HEK293 (cell line): Measurements from ENCODE around the gene WDTC1.

Experiments used
- CTCF ChIA-PET: fragments of 350-600 bp; formaldehyde crosslinking; extraction: SDS; loops from one replicate; lab custom pipeline; 2021; ENCODE audit warnings: antibody characterized with exemption; lab: Yijun Ruan, JAX
- POLR2A ChIA-PET: fragments of 300-600 bp; formaldehyde crosslinking; extraction: SDS; loops from one replicate; lab custom pipeline; 2020; ENCODE audit warnings: antibody characterized with exemption, inconsistent platforms; lab: Yijun Ruan, JAX
- H3K27ac ChIP-seq: fragments of 200-500 bp; sonication (Bioruptor generic); 2 replicates; pipeline ENCODE4 v1.5.1; 2014; ENCODE audit warnings: low read depth, low read length, control low read depth, inconsistent platforms; ENCODE audit errors: extremely low read depth
- H3K36me3 ChIP-seq, 2 experiments: fragments of 200-500 bp in 1 of 2; sonication (Bioruptor generic) in 1 of 2; 1 replicate in 1 of 2; 2 replicates in 1 of 2; pipeline ENCODE4 v1.5.1; 2014 to 2017; ENCODE audit warnings: inconsistent platforms in 2 of 2, low read length in 2 of 2; ENCODE audit not compliant: control insufficient read depth in 2 of 2, insufficient read depth in 1 of 2
- H3K4me1 ChIP-seq: fragments of 200-500 bp; sonication (Bioruptor generic); 2 replicates; pipeline ENCODE4 v1.5.1; 2014; ENCODE audit warnings: mild to moderate bottlenecking, low read length, inconsistent platforms; ENCODE audit not compliant: control insufficient read depth, insufficient read depth
- H3K4me3 ChIP-seq: 2 replicates; pipeline ENCODE4 v1.5.1; 2011; ENCODE audit warnings: low read depth, mild to moderate bottlenecking, control low read depth, low read length, moderate library complexity
- H3K9me3 ChIP-seq: fragments of 200-500 bp; sonication (Bioruptor generic); 2 replicates; pipeline ENCODE4 v1.5.1; 2014; ENCODE audit warnings: low read depth, low read length, inconsistent platforms; ENCODE audit not compliant: control insufficient read depth, insufficient read depth
- EGR2 ChIP-seq: fragments of 450-650 bp; formaldehyde crosslinking; IDR thresholded peaks from 2 replicates; pipeline ENCODE4 v1.5.1; 2016; ENCODE audit warnings: low read depth, missing biosample characterization, missing genetic modification characterization
- IKZF3 ChIP-seq: fragments of 450-650 bp; IDR thresholded peaks from 2 replicates; pipeline ENCODE4 v1.5.0; 2018; ENCODE audit warnings: missing biosample characterization, mild to moderate bottlenecking, missing genetic modification characterization, moderate library complexity
- KLF8 ChIP-seq: fragments of 450-650 bp; formaldehyde crosslinking; IDR thresholded peaks from 2 replicates; pipeline ENCODE4 v1.5.1; 2016; ENCODE audit warnings: missing biosample characterization, missing genetic modification characterization
- OVOL3 ChIP-seq: fragments of 450-650 bp; formaldehyde crosslinking; IDR thresholded peaks from 2 replicates; pipeline ENCODE4 v1.5.1; 2016; ENCODE audit warnings: missing biosample characterization, missing genetic modification characterization
- RBAK ChIP-seq: fragments of 450-650 bp; formaldehyde crosslinking; IDR thresholded peaks from 2 replicates; pipeline ENCODE4 v1.5.1; 2016; ENCODE audit warnings: missing biosample characterization, missing genetic modification characterization
- SP2 ChIP-seq: fragments of 450-650 bp; formaldehyde crosslinking; IDR thresholded peaks from 2 replicates; pipeline ENCODE4 v1.5.1; 2016; ENCODE audit warnings: missing biosample characterization, missing genetic modification characterization
- ZBTB17 ChIP-seq: fragments of 450-650 bp; formaldehyde crosslinking; IDR thresholded peaks from 2 replicates; pipeline ENCODE4 v1.5.1; 2016; ENCODE audit warnings: missing biosample characterization, missing genetic modification characterization
- ZEB2 ChIP-seq: fragments of 450-650 bp; formaldehyde crosslinking; IDR thresholded peaks from 2 replicates; pipeline ENCODE4 v1.5.1; 2016; ENCODE audit warnings: missing biosample characterization, missing genetic modification characterization
- ZFHX2 ChIP-seq: fragments of 450-650 bp; formaldehyde crosslinking; conservative IDR thresholded peaks from 2 replicates; pipeline ENCODE4 v1.5.1; 2016; ENCODE audit warnings: missing biosample characterization, missing genetic modification characterization
- ZIC2 ChIP-seq: fragments of 450-650 bp; formaldehyde crosslinking; IDR thresholded peaks from 2 replicates; pipeline ENCODE4 v1.5.1; 2016; ENCODE audit warnings: missing biosample characterization, missing genetic modification characterization
- ZNF132 ChIP-seq: fragments of 450-650 bp; formaldehyde crosslinking; IDR thresholded peaks from 2 replicates; pipeline ENCODE4 v1.5.1; 2017; ENCODE audit warnings: missing biosample characterization, missing genetic modification characterization, borderline replicate concordance
- ZNF175 ChIP-seq: fragments of 450-650 bp; formaldehyde crosslinking; IDR thresholded peaks from 2 replicates; pipeline ENCODE4 v1.5.1; 2016; ENCODE audit warnings: missing biosample characterization, missing genetic modification characterization
- ZNF214 ChIP-seq: fragments of 450-650 bp; formaldehyde crosslinking; IDR thresholded peaks from 2 replicates; pipeline ENCODE4 v1.5.1; 2017; ENCODE audit warnings: missing biosample characterization, mild to moderate bottlenecking, missing genetic modification characterization, borderline replicate concordance
- ZNF311 ChIP-seq: fragments of 450-650 bp; formaldehyde crosslinking; IDR thresholded peaks from 2 replicates; pipeline ENCODE4 v1.5.1; 2017; ENCODE audit warnings: missing biosample characterization, missing genetic modification characterization, borderline replicate concordance
- ZNF394 ChIP-seq: fragments of 450-650 bp; formaldehyde crosslinking; IDR thresholded peaks from 2 replicates; pipeline ENCODE4 v1.5.1; 2016; ENCODE audit warnings: missing biosample characterization, missing genetic modification characterization, mild to moderate bottlenecking, moderate library complexity, borderline replicate concordance
- ZNF416 ChIP-seq: fragments of 450-650 bp; formaldehyde crosslinking; IDR thresholded peaks from 2 replicates; pipeline ENCODE4 v1.5.1; 2016; ENCODE audit warnings: missing biosample characterization, missing genetic modification characterization
- ZNF521 ChIP-seq: fragments of 450-650 bp; formaldehyde crosslinking; IDR thresholded peaks from 2 replicates; pipeline ENCODE4 v1.5.1; 2017; ENCODE audit warnings: missing biosample characterization, mild to moderate bottlenecking, missing genetic modification characterization
- ZNF549 ChIP-seq: fragments of 450-650 bp; IDR thresholded peaks from 2 replicates; pipeline ENCODE4 v1.5.1; 2018; ENCODE audit warnings: missing biosample characterization, missing genetic modification characterization, mild to moderate bottlenecking, inconsistent platforms, moderate library complexity
- ZNF561 ChIP-seq: fragments of 450-650 bp; IDR thresholded peaks from 2 replicates; pipeline ENCODE4 v1.5.1; 2018; ENCODE audit warnings: missing biosample characterization, missing genetic modification characterization, borderline replicate concordance
- ZNF621 ChIP-seq: fragments of 450-650 bp; formaldehyde crosslinking; IDR thresholded peaks from 2 replicates; pipeline ENCODE4 v1.5.1; 2017; ENCODE audit warnings: missing biosample characterization, missing genetic modification characterization
- ZNF776 ChIP-seq: fragments of 450-650 bp; formaldehyde crosslinking; IDR thresholded peaks from 2 replicates; pipeline ENCODE4 v1.5.0; 2017; ENCODE audit warnings: missing biosample characterization, missing genetic modification characterization, borderline replicate concordance
- ZSCAN23 ChIP-seq: fragments of 450-650 bp; formaldehyde crosslinking; IDR thresholded peaks from 2 replicates; pipeline ENCODE4 v1.5.1; 2016; ENCODE audit warnings: missing biosample characterization, missing genetic modification characterization
- TF ChIP-seq, protein P1 (sequence below): fragments of 450-650 bp; formaldehyde crosslinking; IDR thresholded peaks from 2 replicates; pipeline ENCODE4 v1.5.1; 2017; ENCODE audit warnings: missing biosample characterization, missing genetic modification characterization
- TF ChIP-seq, protein P2 (sequence below): fragments of 450-650 bp; formaldehyde crosslinking; IDR thresholded peaks from 2 replicates; pipeline ENCODE4 v1.5.1; 2016; ENCODE audit warnings: missing biosample characterization, missing genetic modification characterization, low read depth
- TF ChIP-seq, protein P3 (sequence below): fragments of 450-650 bp; formaldehyde crosslinking; IDR thresholded peaks from 2 replicates; pipeline ENCODE4 v1.5.1; 2016; ENCODE audit warnings: missing biosample characterization, missing genetic modification characterization

The WDTC1 gene

DNA sequence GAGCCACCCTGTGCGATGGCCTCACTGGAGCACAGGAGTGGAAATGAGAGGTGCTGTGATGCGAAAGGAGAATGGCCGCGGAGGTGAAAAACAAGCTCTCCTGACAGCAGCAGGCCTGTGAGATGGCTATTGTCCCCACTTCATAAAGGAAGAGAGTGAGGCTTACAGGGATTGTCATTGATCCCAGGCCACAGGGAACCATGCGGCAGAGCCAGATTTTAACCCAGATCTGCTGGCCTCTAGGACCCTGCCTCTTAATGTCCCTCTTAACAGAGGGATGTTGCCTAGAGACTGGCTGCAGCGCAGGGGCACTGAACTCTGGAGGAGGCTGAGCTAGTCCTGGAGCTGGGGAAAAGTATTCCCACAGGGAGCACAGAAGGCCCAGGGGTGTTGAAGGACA lies 104.3 kb downstream of the WDTC1 start:
- no peak overlapping the region for H3K27ac ChIP-seq
- peaks cover 3% of the 10 kb centered on the region; the same call in 1 of the 2 replicates for H3K4me1 ChIP-seq
- ChIA-PET POLR2A (interaction anchor here (1.6 to 2.7 kb wide), 2 partner anchors 11 to 28 kb away, joined by 5 to 7 read pairs; partner anchors contain the start of gene MAP3K6), CTCF (interaction anchor here (0.7 to 4.6 kb wide), 5 partner anchors 19 to 62 kb away, joined by 3 to 27 read pairs (median 4); no protein-coding TSS in a partner anchor)
- H3K4me3 ChIP-seq = no peak overlapping the region
- H3K9me3 ChIP-seq = no peaks in the 10 kb centered on the region
- peaks cover 6 to 36% of the 10 kb centered on the region in 2 experiments; a peak in 1 of 3 replicates for H3K36me3 ChIP-seq
- TF ChIP-seq ZNF132 (tag by site-specific recombination) (no peak), ZNF561 (tag by site-specific recombination) (no peak)

DNA sequence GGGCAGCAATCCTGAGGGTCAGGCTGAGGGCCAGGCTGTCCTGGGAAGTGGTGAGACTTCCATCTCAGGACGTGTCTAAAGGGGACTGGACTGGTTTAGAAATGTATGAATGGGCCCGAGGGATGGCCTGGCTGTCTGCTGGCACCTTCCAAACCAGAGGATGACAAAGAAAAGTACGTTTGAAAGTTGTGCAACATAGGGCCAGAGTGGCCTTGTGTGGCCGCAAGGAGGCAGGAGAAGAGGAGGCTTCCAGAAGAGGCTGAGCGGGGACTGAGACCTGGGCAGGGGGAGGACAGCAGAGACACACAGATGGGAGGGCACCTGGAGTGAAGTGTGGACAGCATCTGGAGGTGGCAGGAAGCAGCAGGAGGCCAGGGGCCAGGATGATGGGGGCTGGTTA lies 104.8 kb downstream of the WDTC1 start:
- no peaks in the 10 kb centered on the region for H3K9me3 ChIP-seq
- H3K4me3 ChIP-seq = no peak overlapping the region
- CTCF ChIA-PET = interaction anchor here (0.7 to 4.6 kb wide), 5 partner anchors 19 to 62 kb away, joined by 3 to 27 read pairs (median 4); no protein-coding TSS in a partner anchor
- POLR2A ChIA-PET = interaction anchor here (1.6 to 2.7 kb wide), 2 partner anchors 10 to 28 kb away, joined by 5 to 7 read pairs; partner anchors contain the start of gene MAP3K6
- peaks cover 3% of the 10 kb centered on the region; the same call in 1 of the 2 replicates for H3K4me1 ChIP-seq
- peaks cover 3 to 31% of the 10 kb centered on the region in 2 experiments; a peak in 1 of 3 replicates for H3K36me3 ChIP-seq
- peak; percentile 30; the same call in 1 of the 2 replicates for TF ChIP-seq ZFHX2 (tag by site-specific recombination)
- TF ChIP-seq ZNF776 = no peak
- TF ChIP-seq, protein P1, sequence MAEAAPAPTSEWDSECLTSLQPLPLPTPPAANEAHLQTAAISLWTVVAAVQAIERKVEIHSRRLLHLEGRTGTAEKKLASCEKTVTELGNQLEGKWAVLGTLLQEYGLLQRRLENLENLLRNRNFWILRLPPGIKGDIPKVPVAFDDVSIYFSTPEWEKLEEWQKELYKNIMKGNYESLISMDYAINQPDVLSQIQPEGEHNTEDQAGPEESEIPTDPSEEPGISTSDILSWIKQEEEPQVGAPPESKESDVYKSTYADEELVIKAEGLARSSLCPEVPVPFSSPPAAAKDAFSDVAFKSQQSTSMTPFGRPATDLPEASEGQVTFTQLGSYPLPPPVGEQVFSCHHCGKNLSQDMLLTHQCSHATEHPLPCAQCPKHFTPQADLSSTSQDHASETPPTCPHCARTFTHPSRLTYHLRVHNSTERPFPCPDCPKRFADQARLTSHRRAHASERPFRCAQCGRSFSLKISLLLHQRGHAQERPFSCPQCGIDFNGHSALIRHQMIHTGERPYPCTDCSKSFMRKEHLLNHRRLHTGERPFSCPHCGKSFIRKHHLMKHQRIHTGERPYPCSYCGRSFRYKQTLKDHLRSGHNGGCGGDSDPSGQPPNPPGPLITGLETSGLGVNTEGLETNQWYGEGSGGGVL = no peak
- TF ChIP-seq ZEB2 (tag by site-specific recombination) = 0 out of 2 replicates have a peak, but pooled peaks have one; percentile 14
- TF ChIP-seq ZNF549 (tag by site-specific recombination) = no peak
- TF ChIP-seq EGR2 (tag by site-specific recombination) = 0 out of 2 replicates have a peak, but pooled peaks have one; percentile 43
- peak; percentile 38; the same call in 1 of the 2 replicates for TF ChIP-seq ZIC2
- no peak for TF ChIP-seq ZNF311
- no peak overlapping the region for H3K27ac ChIP-seq

DNA sequence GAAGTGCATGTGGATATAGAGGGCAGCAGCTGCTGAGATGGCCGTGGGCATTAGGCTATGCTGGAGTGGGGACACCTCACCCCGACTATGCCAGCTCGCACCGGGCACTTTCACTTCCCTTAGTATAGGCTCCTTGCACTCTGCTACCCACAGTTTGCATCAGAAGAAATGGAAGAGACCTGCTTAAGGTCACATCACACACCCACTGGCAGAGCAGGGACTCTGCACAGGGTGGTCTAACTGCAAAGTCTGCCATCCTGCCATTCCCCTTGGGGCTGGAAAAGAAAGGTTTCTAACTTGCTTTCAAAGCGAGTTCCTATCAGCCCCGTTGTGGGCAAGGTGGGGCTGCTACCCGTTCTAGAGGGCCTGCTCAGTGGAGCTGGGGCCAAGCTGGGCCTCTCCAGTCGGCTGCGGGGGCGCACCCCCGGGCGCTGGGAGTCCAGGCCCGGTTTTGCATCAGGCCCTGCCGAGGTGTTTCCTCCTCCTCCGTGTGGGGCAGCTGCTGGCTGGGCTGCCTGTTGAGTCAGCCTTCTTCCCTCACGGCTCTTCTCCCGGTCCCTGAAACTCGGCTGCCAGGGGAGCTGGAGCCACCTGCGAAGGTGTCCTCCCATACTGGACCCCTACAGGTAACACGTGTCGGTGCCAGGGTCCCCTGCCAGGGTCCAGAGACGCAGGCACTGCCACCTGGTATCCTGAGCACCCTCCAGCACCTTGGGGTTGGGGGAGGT lies 107.3 kb downstream of the WDTC1 start, which contains the start of gene SYTL1:
Gene SYTL1, plus strand, starts transcription at position 498 of the 728 bp plus-strand sequence. CDS start 3,313 bp downstream, outside the sequence.
- ChIA-PET POLR2A (interaction anchor here (2.2 kb wide), 1 partner anchor 24 kb away, joined by 8 read pairs; no protein-coding TSS in a partner anchor), CTCF (interaction anchor here (1.4 to 4.6 kb wide), 4 partner anchors 9 to 54 kb away, joined by 3 to 27 read pairs (median 13); no protein-coding TSS in a partner anchor)
- H3K4me1 ChIP-seq = peaks cover 3% of the 10 kb centered on the region; the same call in 1 of the 2 replicates
- H3K4me3 ChIP-seq = peak within 1 kb of the TSS; percentile 43
- peaks cover 0 to 10% of the 10 kb centered on the region in 2 experiments; a peak in 1 of 3 replicates for H3K36me3 ChIP-seq
- no peak within 1 kb of the TSS; the same call in 1 of the 2 replicates for H3K27ac ChIP-seq
- no peaks in the 10 kb centered on the region for H3K9me3 ChIP-seq
- TF ChIP-seq, protein P2, sequence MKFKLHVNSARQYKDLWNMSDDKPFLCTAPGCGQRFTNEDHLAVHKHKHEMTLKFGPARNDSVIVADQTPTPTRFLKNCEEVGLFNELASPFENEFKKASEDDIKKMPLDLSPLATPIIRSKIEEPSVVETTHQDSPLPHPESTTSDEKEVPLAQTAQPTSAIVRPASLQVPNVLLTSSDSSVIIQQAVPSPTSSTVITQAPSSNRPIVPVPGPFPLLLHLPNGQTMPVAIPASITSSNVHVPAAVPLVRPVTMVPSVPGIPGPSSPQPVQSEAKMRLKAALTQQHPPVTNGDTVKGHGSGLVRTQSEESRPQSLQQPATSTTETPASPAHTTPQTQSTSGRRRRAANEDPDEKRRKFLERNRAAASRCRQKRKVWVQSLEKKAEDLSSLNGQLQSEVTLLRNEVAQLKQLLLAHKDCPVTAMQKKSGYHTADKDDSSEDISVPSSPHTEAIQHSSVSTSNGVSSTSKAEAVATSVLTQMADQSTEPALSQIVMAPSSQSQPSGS (tag by site-specific recombination) = no peak
- TF ChIP-seq ZNF521 (no peak), SP2 (peak; percentile 63), ZNF214 (tag by site-specific recombination) (no peak), ZNF175 (no peak), RBAK (tag by site-specific recombination) (no peak), ZNF394 (peak; percentile 49; the same call in 1 of the 2 replicates), OVOL3 (tag by site-specific recombination) (no peak), IKZF3 (tag by site-specific recombination) (0 out of 2 replicates have a peak, but pooled peaks have one; percentile 60), ZBTB17 (tag by site-specific recombination) (peak; percentile 66), ZNF416 (tag by site-specific recombination) (no peak), KLF8 (peak; percentile 66), ZNF621 (no peak), ZSCAN23 (tag by site-specific recombination) (no peak)
- TF ChIP-seq, protein P3, sequence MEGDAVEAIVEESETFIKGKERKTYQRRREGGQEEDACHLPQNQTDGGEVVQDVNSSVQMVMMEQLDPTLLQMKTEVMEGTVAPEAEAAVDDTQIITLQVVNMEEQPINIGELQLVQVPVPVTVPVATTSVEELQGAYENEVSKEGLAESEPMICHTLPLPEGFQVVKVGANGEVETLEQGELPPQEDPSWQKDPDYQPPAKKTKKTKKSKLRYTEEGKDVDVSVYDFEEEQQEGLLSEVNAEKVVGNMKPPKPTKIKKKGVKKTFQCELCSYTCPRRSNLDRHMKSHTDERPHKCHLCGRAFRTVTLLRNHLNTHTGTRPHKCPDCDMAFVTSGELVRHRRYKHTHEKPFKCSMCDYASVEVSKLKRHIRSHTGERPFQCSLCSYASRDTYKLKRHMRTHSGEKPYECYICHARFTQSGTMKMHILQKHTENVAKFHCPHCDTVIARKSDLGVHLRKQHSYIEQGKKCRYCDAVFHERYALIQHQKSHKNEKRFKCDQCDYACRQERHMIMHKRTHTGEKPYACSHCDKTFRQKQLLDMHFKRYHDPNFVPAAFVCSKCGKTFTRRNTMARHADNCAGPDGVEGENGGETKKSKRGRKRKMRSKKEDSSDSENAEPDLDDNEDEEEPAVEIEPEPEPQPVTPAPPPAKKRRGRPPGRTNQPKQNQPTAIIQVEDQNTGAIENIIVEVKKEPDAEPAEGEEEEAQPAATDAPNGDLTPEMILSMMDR = peak; percentile 32; the same call in 1 of the 2 replicates
